ENCODE data around the gene SLC19A1.

SLC19A1 gene

DNA sequence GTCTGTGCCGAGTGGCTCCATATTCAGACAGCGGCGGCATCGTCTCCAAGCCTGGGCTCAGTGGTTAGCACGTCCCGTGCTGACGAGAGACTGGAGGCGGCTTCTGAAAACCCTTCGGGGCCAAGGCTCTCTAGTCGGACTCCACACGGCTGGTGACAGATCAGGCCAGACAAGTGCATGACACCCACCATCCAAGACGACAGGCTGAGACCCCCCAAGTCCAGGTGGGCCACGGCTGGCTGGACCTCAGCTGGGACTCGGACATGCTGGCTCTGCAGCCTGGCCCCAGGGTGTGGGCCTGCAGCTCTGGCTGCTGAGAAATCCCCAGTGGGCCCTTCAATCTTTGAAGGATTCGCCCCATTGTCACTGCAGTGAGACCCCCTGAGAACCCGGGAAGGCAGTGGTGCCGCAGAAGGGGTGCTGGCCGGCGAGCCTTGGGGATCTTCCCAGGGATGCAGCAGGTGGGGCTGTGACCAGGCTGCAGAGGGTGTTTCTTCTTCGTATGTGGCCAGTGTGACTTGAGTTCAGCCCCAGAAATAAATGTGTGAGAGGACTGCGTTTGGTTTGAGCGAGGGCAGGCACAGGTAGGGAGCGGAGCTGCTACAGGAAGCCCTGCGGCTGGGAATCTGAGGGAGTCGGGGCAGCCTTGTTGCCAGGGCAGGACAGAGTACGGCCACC is 15.9 kb upstream of the SLC19A1 start:
- DNase-seq (ENCODE audit: low read depth), result no peak

DNA sequence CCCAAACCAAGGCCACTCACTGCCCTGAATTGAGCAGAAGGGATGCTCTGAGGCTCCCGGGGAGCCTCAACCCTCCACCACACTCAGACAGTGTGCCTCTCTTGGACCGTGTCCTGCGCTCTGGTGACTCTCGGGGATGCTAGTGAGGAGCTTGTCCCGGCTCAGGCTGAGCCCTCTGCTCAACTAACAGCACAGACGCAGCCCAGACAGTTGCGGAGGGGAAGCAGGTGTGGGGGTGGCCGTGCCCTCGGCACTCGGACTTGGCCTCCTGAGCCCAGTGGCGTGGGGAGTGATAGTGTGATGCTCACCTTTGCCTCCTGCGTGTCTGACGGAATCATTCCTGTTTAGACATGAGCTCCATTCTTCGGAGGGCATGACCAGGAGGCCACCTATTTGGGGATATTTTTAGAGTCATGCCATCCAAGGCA is 15.4 kb upstream of the SLC19A1 start:
- no peak for DNase-seq (ENCODE audit: low read depth)

DNA sequence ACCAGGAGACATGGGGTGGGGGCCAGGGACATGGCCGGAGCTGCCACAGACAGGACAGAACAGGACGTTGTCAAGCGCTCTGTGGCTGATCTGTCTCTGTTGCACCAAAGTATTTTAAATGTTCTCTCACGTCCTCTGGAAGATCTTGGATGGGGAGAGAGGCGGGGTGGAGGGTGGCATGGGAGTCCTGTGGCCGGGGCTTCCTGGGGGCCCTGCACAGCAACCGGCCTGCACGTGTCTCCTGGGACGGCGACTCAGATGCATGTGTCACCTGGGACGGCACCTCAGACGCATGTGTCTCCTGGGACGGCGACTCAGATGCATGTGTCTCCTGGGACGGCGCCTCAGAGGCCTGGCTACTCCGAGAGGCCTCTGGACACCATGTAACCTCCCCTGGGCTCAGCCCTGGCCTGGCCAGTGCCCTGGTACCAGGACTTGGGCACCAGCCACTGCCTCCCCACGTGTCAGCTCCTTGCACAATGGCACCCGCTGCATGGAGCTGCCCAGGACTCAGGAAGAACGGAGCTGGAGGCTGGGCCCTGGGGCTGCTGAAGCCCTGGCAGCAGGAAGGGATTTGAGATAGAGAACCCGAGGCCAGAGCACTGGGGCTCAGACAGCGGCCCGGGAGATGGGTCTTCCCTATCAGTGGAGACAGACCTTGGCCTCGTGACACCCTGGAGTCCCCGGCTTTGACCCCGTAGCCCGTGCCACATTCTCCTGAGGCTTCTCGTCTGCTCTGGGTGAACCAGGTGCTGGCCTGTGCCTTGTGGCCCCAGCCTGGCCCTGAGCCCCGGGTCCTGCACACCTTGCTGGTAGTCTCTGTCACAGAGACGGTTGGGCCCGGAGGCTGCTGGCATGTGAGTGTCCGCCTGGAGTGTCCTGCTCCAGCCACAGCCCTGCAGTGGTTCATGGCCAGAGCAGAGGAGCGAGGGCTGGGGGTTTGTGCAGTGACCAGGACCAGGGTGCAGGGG is 14.7 kb upstream of the SLC19A1 start:
- DNase-seq (ENCODE audit: low read depth), result no peak

DNA sequence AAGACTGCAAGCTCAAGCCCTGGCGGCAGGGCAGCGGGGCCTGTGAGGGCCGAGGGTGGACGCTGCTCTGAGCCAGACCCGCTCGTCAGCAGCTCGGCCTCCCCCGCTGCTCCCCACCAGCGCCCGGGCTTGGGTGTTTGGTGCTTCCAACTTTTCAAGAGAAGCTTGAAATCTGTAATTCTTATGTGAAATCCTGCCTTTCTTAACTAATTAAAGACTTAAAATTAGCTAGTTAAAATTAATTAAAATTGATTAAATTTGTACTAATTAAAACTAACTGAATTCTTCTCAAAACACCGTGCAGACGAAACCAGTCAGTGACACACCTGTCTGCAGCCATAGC is 14.0 kb upstream of the SLC19A1 start:
- DNase-seq (ENCODE audit: low read depth), result no peak

DNA sequence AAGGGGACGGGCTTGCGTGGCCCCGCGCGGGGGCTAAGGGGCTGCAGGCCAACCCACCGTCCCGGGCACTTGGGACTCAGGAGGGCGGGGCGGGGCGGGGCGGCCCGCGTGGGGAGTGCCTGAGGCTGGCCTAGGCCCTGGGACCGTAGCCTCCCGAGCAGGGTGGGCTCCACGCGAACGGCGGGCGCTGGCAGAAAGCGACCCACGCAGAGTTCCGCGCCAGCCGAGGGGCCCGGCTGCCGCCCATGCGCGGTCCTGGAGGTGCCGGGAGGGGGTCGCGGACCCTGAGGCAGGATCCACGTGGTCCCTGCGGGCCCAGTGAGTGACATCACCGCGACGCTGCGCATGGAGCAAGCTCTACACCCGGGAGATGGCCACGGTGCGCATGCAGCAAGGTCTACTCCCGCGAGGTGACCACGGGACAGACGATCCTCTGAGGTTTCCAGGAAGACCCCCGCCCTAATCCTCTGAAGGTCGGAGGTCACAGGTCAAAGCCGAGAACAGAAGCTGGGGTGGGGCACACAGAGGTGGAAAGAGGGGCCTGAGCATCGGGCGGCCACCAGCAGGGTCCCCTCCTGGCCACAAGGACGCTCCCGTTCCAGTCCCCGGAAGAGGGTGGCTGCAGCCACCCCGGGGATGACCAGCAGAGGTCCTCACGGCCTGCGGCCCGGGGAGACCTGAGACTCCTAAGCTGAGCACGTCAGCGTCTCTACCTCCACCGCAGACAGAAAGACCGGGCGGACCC is 13.5 kb upstream of the SLC19A1 start:
- DNase-seq (ENCODE audit: low read depth), result no peak

DNA sequence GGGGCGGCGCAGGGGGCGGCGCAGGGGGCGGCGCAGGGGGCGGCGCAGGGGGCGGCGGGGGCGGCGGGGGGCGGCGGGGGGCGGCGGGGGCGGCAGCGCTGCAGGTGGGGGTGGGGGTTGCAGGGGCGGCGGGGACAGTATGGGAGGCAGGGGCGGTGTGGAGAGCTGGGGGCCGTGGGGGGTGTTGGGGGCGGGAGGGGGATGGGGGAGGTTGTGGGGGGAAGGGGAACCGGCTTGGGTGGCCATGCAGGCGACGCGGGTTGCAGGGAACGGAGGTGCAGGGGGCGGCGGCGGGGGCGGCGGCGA is 13.0 kb upstream of the SLC19A1 start:
- no peak for DNase-seq (ENCODE audit: low read depth)

DNA sequence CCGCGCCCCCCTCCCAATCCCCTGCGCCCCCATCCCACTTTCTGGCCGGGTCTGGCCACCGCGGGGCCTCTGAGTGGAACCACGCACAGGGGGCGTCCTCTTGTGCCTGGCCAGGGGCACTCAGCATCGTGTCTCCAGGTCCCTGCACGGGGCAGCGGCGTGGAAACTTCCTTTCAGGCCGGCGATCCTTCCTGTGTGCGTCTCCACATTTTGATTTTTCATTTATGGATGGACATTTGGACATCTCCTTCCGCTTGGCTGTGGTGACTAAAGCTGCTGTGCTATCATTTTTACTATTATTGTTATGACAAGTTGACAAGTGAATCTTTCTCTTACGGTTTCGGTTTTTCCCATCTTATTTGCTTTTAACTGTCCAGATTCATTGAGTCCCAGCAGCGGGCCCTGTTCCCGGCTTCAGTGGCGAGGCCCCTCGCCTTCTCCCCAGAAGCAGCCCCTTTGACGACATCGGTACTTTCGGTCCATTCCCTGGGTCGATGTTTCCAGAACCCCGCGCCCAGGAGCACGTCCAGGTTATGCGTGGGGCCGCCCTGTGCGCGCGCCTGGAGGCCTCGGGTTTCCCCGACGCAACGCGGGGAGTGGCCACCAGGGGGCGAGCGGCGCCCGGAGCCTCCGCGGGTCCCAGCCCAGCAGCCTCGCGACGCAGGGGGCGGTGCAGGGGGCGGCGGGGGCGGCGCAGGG is 12.4 kb upstream of the SLC19A1 start:
- DNase-seq (ENCODE audit: low read depth), result peak; percentile 81

DNA sequence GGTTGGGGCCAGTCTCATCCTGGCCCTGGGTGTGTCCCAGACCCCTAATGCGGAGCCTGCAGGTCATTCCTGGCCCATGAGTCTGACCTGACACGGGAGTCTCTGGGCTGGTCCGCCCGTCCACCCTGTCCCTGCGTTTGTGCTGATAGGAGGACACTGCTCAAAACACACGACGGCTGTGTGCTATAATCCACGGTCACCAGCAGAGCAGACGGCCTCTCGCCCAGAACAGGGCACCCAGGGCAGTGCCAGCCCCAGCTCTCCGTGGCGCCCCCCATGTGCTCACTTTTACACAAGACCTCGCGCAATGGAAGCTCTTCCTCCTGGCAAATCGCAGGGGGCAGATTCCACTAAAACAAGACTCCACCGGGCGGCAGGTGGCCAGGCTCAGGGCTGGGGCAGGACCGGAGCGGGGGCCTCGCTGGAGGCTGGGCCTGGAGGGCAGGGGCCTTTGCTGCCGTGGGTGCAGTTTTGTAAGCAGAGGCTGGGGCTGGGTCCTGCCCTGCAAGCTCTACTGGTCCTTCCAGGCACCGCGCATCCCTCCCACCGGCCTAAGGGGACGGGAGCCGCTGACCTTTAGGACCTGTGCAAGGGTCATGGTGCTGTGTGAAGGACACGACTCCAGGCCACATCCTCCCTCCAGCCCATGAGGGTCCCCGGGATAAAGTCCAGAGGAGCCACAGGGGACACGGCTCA is 10.6 kb upstream of the SLC19A1 start:
- no peak for DNase-seq (ENCODE audit: low read depth)

DNA sequence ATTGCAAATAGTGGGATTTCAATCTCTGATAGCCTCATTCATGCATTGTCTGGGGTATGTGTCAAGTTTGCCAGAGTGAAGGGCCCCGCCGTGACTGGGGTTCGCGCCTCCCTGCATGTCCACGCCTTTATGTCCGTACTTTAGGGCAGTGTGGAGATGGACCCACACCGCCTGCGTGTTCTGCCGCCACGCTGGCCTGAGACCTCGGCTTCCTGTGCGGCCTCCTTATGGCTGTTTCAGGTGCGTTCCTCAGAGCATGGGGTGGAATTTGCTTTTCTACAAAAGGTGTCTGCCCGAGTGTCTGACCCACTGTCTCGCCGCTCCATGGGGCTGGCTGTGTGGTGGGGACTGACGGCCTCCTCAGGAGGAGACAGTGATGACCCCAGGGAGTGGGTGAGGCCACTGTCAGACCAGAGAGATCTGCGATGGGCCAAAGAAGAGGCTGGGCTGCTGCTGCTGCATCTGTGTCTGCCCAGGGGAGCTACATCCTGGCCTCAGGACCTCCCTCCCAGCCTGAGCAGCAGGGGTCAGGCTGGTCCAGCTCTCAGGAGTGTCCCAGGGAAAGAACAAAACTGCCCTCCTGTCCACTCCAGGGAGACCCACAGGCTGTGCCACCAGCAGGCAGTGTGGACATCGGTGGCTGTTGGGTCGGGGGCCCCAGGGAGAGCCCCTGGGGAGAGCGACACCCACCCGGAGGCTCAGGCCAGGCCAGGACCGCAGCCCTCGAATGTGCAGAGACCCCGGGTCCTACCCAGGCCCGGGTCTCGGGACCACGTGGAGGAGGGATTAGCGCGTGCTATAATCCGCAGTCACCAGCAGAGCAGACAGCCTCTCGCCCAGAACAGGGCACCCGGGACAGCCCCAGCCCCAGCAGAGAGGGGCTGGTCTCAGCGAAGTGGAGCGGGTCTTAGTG is 9.8 kb upstream of the SLC19A1 start:
- DNase-seq (ENCODE audit: low read depth), result no peak

DNA sequence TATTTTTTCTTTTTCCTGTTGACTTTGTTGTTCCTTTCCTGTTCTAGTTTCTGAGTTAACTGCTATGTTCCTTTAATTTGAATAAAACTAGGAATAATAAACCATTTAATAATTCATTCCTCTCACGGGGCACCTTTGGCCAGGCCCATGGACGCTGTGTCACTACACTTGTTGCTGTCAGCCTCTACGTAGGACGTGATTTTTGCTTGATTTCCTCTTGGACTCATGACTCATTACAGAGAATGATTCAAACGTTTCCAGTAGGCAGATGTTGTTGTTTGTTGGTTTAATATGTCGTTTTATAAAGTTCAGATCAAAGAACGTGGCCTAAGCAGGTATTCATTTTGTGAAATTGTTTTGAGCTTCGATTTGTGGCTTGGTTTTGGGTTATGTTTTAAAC is 9.1 kb upstream of the SLC19A1 start:
- DNase-seq (ENCODE audit: low read depth), result no peak

DNA sequence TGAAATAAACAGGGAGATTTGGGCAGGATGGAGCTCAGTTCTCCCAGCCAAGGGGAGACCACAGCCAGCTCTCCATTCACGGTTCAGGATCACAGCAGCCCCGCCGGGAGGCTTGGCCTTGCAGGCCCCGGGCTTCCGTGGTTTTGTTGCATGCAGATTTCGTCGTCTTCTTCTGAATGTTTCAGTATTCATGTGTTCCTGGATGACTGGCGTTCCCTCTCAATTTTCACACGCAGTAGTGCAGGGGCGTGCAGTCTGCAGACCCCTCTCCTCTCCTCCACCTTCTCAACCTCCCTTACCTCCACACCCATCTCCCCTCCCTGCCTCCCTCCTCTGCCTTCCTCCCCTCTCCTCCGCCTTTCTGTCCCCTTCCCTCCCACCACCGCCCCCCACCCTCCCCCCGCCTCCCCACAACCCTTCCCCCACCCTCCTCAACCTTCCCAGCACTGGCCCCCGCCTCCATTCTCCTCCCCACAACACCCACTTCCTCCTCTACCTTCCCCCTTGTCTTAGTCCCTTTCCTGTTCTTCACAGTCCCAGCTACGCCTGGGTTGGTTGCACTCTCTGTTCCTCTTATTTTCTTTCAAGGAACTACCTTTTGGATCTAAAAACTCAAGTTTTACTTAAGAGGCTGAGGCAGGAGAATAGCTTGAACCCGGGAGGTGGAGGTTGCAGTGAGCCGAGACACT is 8.4 kb upstream of the SLC19A1 start:
- DNase-seq (ENCODE audit: low read depth), result no peak

DNA sequence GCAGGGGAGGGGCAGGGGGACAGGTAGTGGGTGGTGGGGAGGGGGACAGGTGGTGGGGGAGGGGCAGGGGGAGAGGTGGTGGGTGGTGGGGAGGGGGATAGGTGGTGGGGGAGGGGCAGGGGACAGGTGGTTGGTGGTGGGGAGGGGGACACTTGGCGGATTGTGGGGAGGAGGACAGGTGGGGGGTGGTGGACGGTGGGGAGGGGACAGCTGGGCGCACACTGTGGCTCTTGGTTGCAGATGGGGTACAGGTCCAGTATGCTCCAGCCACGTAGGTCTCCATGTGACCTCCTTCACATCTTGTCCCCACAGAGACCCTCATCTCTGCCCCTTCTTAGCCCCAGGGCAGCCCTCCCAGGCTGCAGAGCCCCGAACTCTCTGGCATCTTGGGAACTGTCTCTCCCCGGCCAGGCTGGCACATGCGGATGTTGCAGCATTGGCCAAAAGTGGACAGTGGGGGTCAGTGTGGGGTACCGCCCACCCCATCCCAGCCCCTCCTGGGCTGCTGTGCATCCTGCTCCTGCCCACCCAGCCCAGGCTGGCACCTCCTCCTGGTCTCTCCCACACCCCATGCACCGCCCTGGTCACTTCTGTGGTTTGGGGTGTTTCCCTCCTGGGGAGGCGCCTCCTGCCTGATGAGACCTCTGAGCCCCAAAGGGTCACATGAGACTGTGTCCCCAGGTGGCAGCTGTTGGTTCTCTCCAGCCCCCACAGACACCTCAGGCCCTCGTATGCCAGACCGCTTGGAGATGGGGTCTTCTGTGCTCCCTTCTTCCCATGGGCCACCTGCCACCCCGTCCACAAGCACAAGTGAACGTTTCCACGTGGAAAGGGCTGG is 7.6 kb upstream of the SLC19A1 start:
- no peak for DNase-seq (ENCODE audit: low read depth)

DNA sequence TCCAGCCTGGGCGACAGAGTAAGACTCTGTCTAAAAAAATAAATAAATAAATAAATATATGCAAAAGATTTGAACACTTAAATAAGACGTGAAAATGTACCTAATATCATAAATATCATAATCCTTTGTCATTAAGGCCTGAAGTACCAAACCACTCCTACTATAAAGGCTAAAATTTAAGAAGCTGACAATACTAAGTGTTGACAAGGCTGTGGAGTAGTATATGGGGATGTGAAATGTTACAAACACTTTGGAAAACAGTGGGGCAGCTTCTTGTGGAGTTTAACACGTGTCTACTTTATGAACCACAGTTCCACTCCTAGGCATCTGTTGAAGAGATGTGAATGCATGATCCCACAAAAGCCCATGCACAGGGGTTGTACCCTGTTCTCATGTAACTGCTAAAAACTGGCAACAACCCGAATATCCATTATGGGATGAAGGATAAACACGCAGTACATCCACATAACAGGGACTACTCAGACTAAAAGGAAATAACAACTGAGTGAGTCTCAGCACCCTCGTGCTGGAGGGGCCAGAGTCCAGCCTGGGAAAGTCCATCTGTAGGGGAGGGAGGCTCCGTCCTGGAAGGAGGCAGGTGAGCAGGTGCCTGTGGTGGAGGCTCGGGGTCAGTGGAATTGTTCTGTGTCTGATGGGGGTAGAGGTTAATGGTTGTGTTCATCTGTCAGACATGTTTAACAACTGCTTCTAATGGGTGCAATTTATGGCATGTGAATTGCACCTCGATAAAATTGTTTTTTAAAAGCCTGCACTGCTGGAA is 6.7 kb upstream of the SLC19A1 start:
- DNase-seq (ENCODE audit: low read depth), result no peak

DNA sequence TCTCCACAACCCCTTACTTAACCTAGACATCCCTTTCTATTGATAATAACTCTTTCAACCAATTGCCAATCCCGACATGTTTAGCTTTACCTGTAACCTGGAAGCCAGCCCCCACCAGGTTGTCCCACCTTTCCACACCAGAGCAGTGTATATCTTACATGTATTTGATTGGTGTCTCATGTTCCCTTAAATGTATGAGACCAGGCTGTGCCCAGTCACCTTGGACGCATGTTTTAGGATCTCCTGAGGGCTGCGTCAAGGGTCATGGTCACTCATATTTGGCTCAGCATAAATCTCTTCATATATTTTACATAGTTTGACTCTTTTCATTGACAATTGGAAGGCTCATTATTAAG is 5.3 kb upstream of the SLC19A1 start:
- no peak for DNase-seq (ENCODE audit: low read depth)

DNA sequence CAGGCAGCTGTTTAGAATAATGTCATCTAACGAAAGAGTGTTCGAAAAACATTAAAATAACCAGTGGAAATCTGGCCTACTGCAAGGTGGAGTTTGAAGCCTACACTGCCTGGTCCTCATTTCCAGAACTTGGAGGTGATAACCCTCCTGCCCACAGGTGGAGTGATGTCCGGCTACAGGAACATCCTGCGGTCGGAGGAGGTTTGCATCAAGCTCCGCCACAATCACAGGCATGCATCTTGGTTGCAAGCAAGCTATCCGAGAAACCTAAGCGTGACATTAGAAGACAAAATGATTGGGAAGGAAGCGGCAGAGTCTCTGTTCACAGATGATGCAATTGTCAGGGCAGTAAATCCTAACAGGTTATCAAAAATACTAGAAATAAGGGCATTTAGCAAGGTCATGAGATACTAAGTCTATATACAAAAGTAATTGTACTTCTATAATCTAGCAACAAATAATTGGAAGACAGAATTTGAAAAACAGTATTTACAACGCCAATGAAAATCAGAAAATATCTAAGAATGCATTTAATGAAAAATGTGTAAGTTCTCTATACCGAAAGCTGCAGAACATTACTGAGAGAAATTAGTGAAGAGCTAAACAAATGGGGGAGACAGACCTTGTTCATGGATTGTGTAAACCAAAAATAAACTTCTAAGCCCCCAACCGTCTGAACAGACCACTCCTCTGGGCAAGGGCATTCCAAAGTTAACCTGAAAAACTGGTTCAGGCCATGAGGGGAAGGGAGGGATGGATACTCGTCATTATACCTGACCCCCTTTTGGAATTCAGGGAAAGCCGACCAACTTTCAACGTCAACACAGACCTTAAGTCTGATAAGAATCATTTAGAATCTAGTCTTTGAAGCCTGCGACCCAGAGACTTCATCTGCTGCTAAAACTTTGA is 4.7 kb upstream of the SLC19A1 start:
- no peak for DNase-seq (ENCODE audit: low read depth)

DNA sequence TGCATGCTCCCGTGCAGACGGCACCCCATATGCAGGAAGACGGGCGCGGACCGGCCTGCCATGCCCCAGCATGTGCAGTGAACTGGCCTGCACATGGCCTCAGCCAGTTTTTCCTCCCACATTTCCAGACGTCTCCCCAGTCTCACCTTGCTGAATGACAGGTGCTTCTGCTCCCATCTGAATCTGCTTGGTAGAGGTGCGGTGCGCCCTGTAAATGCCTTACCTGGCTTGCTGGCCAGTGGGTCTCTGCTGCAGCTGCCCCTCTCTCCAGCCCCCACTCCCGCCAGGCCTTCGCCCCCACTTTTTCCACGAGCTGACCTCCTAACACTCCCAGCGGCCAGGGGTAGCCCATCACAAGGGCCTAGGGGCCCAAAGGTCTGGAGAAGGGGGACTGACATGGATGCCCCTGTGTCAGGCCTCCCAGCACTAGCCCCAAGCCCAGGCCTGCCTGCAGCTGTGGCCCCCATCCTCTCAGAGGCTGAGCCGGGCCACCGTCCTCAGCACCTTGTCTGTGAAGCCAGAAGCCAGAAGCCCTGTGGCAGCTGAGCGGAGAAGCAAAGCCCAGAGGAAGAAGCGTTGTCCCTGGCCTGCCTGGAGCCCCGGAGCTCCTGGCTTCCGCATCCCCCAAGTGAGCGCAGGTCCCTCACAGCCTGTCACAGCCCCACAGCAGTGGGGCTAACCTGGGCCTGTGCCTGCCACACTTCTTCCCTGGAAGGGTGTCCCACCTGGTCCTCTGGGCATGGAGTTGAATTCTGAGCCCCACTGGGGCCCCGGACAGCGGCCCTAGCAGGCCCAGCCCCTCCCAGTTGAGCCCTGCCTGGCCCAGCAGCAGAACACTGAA is 3.7 kb upstream of the SLC19A1 start:
- no peak for DNase-seq (ENCODE audit: low read depth)

DNA sequence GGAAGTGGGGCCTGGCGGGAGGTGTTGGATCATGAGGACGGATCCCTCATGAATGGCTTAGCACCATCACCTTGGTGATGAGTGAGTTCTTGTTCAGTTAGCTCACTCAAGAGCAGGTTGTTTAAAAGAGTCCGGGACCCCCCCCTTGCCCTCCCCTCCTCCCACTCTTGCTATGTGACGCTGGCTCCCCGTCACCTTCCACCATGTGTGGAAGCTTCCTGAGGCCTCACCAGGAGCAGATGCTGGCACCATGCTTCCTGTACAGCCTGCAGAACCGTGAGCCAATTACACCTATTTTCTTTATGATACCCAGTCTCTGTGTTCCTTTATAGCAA is 3.0 kb upstream of the SLC19A1 start:
- no peak for DNase-seq (ENCODE audit: low read depth)

All from stimulated activated CD8-positive, alpha-beta memory T cell treated with anti-CD3 and anti-CD28 coated beads, Interleukin-7, amount 100 ng/mL, for 24 hours (primary cell).